NOMO-1 treated with DMSO at 0.1 percent for 48 hours (cell line): ENCODE measurements around the gene KCND2.
A peak's percentile ranks its signal among the peaks of the same experiment; 100 is the strongest.

ENCODE experiments used
- DNase-seq: peaks from one replicate; lab custom pipeline; 2025; ENCODE audit not compliant: unreplicated experiment; lab: John Stamatoyannopoulos, UW

KCND2 gene

GRCh38 chr7:120307991-120308545 lies 35.1 kb downstream of the KCND2 start:
- DNase-seq, result no peak

GRCh38 chr7:120311028-120311788 lies 38.2 kb downstream of the KCND2 start:
- DNase-seq, result no peak

- DNase-seq, result no peak
These were observed 47.4 kb downstream of the KCND2 start for GRCh38 chr7:120320218-120320961.

DNA sequence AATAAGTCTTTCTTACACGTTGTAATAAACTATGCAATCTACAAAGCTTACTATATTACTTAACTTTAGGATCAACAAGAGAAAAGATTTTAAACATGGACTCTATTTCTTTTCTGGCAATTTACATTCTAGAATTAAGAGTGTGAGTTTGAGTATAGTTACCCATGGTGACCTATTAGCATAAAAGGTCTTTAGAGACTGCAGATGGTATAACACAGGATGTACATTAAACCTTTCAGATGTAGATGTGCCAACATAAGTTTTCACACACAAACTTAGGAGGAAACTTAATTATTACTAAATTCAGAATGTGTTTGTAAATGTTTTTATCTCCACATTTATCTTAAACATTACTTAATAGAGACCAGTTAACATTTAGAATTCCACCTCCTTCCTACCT lies 54.1 kb downstream of the KCND2 start:
- DNase-seq, result no peak

DNA sequence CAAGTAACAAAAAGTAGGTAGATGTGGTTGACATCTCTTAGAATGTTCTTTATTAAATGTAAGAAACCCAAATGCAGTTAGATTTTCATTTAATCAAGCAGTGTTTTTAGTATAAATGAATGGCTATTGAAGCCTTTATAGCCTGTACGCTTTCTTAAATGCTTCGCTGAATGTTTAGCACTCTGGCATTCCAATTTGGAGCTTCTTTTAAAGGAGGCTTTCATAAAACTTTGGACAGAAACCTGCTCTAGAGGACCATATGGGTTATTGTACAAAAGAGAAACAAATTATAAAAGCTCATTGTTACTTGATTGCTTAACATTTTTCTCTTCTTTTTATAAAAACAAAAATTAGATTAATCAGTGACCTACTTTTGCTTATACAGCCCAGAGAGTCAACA lies 59.5 kb downstream of the KCND2 start:
- DNase-seq, result no peak

DNA sequence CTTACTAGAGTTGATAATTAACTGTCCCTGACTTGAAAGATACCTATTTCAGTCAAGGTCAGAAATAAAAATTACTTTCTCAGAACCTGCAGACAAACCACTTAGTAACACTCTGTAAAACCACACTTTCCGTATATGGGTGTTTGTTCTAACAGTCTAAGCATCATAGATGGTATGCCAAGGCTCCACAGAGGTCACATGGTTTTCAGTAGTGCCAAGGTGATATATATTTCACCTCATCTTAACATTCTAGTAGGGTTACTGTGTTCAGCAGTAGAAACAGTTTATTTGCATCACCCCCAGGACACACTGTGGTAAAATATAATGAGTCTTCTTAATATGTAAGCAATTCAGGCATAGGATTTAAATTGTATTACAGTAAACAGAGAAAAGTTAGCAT lies 61.5 kb downstream of the KCND2 start:
- no peak for DNase-seq

- DNase-seq, result peak; percentile 1
These were observed 64.4 kb downstream of the KCND2 start for GRCh38 chr7:120337308-120337907.

DNA sequence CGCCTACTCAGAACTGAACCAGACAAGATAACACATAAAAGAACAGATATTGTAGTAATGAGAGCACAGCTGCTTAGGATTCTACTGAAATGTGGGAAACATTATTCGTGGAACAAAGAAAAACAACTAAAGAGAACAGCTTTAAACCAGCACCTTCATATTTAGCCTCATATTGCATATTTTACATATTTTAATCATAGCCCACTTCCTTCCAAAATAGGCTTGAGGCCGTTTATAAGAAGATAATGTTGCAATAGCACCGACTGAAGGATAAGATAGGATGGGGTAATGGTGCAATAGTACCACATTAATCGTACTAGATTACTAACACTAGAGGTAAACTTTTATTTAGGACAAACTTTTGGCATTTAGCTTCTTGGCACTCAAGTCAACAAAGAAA lies 71.3 kb downstream of the KCND2 start:
- DNase-seq, result peak; percentile 17

- no peak for DNase-seq
These were observed 80.2 kb downstream of the KCND2 start for GRCh38 chr7:120353171-120353570.

DNA sequence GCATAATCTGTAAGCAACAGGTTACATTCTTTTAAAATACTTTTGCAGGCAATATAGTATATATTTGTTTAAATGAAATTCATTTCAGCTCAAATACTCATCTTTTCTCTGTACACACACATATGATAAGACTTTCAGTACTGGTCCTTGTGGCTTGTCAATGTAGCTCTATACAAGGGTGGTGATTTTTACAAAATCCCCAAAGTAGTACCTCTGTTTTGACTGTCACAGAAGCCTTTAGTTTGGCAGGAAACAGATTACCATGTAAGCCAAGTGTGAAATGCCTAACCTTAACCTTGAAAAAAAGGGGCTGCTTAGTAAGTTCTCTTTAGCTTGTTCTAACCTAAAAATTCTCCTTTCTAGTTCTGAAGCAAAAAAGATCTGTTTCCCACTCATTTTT lies 87.9 kb downstream of the KCND2 start:
- DNase-seq, result no peak

DNA sequence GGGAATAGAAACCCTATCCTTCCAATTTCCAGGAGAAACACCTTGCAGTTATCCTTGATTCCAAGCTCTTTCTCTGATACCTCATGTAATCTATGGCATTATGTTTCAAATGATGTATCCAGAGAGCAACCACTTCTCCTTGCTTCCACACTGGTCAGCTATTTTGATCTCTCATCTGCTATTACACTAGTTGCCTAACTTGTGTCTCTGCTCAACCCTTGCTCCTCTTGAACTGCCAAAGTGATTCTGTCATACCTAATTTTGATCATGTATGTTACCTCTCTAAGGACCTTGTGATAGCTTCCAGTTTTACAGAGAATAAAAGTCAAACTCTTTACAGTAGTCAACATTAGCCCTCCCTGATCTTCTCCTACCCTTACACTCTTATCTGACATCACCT lies 90.4 kb downstream of the KCND2 start:
- no peak for DNase-seq

- DNase-seq, result peak; percentile 0
These were observed 98.0 kb downstream of the KCND2 start for GRCh38 chr7:120370954-120371353.

- no peak for DNase-seq
These were observed 100.2 kb downstream of the KCND2 start for GRCh38 chr7:120373174-120373573.

DNA sequence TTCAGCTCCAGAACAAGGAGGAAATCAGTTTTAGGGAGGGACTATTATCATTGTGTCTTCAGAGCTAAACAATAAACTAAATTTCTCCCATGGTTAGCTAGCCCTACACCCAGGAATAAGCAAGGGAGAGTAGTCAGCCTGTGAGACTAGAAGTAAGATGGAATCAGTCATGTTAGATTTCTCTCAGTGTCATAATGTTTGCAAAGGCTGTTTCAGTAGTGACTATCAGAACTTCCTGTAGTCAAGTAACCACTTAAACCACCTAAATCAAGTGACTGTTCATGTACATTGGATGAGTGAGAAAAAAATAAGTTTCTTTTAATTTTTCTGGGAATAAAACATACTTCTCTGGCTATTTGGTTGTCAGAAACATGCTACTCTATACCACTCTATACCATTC lies 121.6 kb downstream of the KCND2 start:
- no peak for DNase-seq

GRCh38 chr7:120395526-120396019 lies 122.6 kb downstream of the KCND2 start:
- no peak for DNase-seq

DNA sequence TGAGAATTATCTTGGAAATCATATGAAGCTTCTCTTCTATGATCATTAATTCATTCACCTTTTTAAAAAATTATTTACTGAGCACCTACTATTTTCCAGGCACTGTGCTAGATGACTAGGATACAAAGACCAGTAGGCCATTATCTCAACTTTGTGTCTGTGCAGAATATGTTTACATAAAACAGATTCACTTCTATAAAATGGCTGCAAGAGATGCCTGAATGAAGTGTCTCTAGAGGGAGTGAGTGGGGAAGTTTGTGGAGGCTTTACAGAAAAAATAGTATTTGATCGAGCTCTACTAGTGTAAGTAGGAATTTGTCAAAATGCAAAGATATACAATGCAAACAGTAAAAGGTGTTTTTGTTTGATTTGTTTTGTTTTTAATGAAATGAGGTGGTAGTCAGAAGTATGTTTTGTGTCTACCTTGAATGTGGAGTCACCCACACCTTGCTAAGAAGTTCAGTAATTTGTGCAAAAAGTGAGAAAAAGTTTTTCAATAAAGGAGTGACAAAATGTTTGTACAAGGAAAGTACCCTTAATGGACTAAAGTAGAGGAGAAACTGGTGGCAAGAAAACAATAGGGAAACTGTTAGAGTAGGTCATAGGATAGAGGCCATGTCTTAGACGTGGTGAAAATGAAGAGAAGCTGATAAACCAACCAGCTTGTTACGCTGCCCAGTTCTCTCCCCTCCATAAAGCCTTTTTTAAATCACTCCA lies 125.5 kb downstream of the KCND2 start:
- DNase-seq, result no peak

DNA sequence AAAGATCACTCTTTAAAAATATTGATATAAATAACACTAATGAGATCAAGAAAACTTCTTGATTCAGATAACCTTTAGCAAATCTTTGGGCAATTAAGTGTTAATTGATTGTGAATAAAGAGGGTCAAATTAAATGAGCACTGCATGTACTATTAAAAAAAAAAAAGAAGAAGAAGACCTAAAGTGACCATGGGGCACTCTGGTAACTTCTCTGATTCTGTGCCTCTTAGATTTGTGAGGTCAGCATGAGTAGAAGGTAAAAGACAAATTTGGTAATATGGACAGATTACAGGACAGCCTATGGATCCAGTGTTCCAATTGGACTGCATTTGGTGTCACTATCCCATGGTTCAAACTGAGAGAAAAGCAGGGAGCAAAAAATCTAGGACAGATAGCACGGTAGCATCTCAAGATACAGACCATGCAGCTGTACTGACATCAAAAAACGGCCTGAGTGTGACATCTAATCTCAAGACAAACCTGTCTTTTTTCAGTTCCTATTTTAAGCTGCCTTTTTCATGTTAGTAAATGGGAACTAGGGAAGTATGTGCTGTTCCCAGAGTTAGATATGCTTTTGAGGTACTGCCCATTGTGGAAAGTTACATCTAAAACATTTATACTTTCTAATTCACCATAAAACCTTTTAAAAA lies 128.0 kb downstream of the KCND2 start:
- DNase-seq, result no peak

DNA sequence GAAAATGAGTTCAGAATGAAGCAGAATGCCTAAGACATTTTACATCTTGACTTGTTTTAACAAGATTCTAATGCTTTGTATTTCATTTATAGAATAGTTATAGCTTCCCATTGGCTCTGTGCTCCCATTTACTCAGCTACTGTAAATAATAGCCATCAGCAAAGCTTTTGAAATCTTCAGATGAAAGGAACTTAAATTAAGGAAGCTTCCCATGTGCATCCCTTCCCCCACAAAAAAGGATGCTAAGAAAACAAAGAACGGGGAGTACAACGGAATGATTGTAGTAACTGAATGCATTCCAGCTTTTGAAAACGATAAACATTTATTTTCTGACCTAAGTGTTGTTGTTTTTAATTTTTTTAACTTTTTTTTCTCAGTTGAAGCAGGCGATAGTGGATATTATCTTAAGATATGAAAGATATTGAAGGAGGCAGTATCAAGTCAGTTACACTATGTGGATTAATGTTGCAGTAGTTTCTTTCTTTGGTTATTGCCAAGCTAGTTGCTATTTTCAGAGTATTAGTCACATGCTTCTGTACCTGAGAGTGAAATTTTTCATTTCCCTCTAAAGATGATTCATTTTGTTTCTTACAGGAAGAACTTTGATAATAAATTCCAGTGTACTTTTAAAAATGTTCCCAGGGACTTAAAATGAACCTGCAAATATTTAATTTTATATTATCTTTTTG lies 129.2 kb downstream of the KCND2 start:
- DNase-seq, result no peak

DNA sequence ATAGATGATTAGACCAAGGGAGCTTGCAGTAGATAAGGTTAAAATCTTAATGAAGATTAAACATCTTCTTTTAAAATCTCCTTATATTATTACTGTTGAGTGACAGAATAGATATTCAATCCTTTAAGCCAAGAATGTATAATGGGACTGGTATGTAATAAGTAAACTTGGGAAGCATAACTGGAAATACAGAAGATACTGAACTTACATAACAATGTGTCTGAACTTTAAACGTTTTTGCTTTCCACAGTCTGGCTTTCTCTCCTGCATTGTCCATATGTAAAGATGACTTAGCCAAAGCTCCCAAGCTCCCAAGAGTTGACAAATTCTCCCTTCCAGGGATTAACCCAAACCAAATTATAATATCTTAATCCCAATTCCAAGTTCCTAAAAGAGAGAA lies 129.8 kb downstream of the KCND2 start:
- no peak for DNase-seq

- DNase-seq, result no peak
These were observed 131.1 kb downstream of the KCND2 start for GRCh38 chr7:120404042-120404441.
